K562 (cell line): ENCODE data around the gene TIMM17B. TPM values are rescaled to one million over a fixed set of nuclear protein-coding genes. Genes with fewer than 3 reads are reported as not detected.

Experiments used
- BCL6 ChIP-seq: fragments of 250-450 bp; sonication (Bioruptor Pico); IDR thresholded peaks from 2 replicates; pipeline ENCODE4 v1.4.0; 2020
- CBX3 ChIP-seq, 2 experiments: IDR thresholded peaks; 1 replicate in 1 of 2; 2 replicates in 1 of 2; pipeline ENCODE4 v1.6.1; 2012; ENCODE audit warnings: inconsistent platforms in 2 of 2, low read length in 2 of 2, borderline replicate concordance in 1 of 2, control low read depth in 1 of 2
- CUX1 ChIP-seq: fragments of 200-800 bp; sonication (Bioruptor generic); IDR thresholded peaks from 2 replicates; pipeline ENCODE4 v1.6.1; 2016; ENCODE audit warnings: missing genetic modification characterization, missing compliant biosample characterization
- ETS1 ChIP-seq: conservative IDR thresholded peaks from 2 replicates; pipeline ENCODE4 v1.6.1; 2011; ENCODE audit warnings: low read depth, mild to moderate bottlenecking, low read length; ENCODE audit not compliant: control insufficient read depth
- ETV6 ChIP-seq, 3 experiments: fragments of 150-350 bp in 1 of 3; sonication (generic) in 1 of 3; formaldehyde crosslinking in 1 of 3; IDR thresholded peaks; 2 replicates each; pipeline versions ENCODE4 v1.6.1 to v1.8.0; 2014 to 2022; ENCODE audit warnings: borderline replicate concordance in 2 of 3, low read depth in 2 of 3, antibody characterized with exemption in 1 of 3, low read length in 1 of 3, mild to moderate bottlenecking in 1 of 3, missing genetic modification reagents in 1 of 3
- FOXJ2 ChIP-seq: fragments of 200-800 bp; sonication (Bioruptor generic); IDR thresholded peaks from 2 replicates; pipeline ENCODE4 v1.6.1; 2016; ENCODE audit warnings: missing genetic modification characterization, missing compliant biosample characterization
- HIVEP1 ChIP-seq: fragments of 250-450 bp; sonication (Bioruptor Pico); IDR thresholded peaks from 2 replicates; pipeline ENCODE4 v1.4.0; 2020; ENCODE audit warnings: mild to moderate bottlenecking
- MBD2 ChIP-seq: sonication (generic); IDR thresholded peaks from 2 replicates; pipeline ENCODE4 v1.6.1; 2016; ENCODE audit warnings: low read depth, borderline replicate concordance
- MIER1 ChIP-seq: fragments of 450-650 bp; IDR thresholded peaks from 2 replicates; pipeline ENCODE4 v1.6.1; 2016; ENCODE audit warnings: antibody characterized with exemption, mild to moderate bottlenecking, low read depth
- PHF21A ChIP-seq: fragments of 450-650 bp; IDR thresholded peaks from 2 replicates; pipeline ENCODE4 v1.6.1; 2017; ENCODE audit warnings: low read depth, borderline replicate concordance
- SNIP1 ChIP-seq: fragments of 450-650 bp; IDR thresholded peaks from 2 replicates; pipeline ENCODE4 v1.7.1; 2017; ENCODE audit warnings: low read depth, mild to moderate bottlenecking
- UBTF ChIP-seq, 2 experiments: IDR thresholded peaks; 2 replicates each; pipeline ENCODE4 v1.6.1; 2012; ENCODE audit warnings: improper control_type of control experiment in 2 of 2, low read depth in 2 of 2, low read length in 2 of 2, borderline replicate concordance in 1 of 2
- ZHX1 ChIP-seq: fragments of 150-350 bp; conservative IDR thresholded peaks from 2 replicates; pipeline ENCODE4 v1.6.1; 2014; ENCODE audit warnings: low read length
- ZNF124 ChIP-seq: sonication (generic); formaldehyde crosslinking; IDR thresholded peaks from 2 replicates; pipeline ENCODE4 v1.8.1; 2022; ENCODE audit warnings: missing genetic modification reagents
- ZNF174 ChIP-seq: fragments of 250-450 bp; sonication (Bioruptor Pico); IDR thresholded peaks from 2 replicates; pipeline ENCODE4 v1.4.0; 2020; ENCODE audit warnings: mild to moderate bottlenecking
- polyA plus RNA-seq, 8 experiments: library from polyadenylated mRNA; depleted of rRNA in 4 of 8; stranded (reverse) in 5 of 8; unstranded in 3 of 8; fragments of >200 nt; fragmentation: Nextera tagmentation in 2 of 8; fragmentation: Illumina TruSeq in 1 of 8; extraction: Ambion mirVana in 2 of 8; extraction: Trizol in 1 of 8; gene quantifications; 2 replicates each; pipeline versions ENCODE4 v1.2.1 to v1.2.3, GENCODE V29; 2011 to 2014; ENCODE audit warnings: inconsistent platforms in 1 of 8, missing spikeins in 1 of 8
- total RNA-seq, 7 experiments: library from RNA; depleted of rRNA in 6 of 7; stranded (reverse); fragments of >200 nt in 6 of 7; fragmentation: Illumina TruSeq in 2 of 7; extraction: Trizol in 2 of 7; gene quantifications; 2 replicates each; pipeline versions ENCODE4 v1.2.1 to v1.2.3, GENCODE V29; 2011 to 2021; ENCODE audit warnings: low replicate concordance in 1 of 7

The TIMM17B gene
- total and polyA plus RNA-seq, 9 of the 15 experiments (the other 6 are each of a cell fraction or from before 2014, with no cell fraction given): 9.9 to 184 (median 115) TPM

GRCh38 chrX:48917139-48918001 is 19.8 kb upstream of the TIMM17B start (continued):
- TF ChIP-seq ZHX1 (no peak), ETS1 (no peak), SNIP1 (no peak), UBTF (IDR thresholded peaks at IDR 0.05; ENCODE audit: borderline replicate concordance in 1 of 2, low read depth in 2 of 2, low read length in 2 of 2) (no peak), BCL6 (no peak), CUX1 (CRISPR knock-in tag) (no peak), CBX3 (IDR thresholded peaks at IDR 0.05; ENCODE audit: borderline replicate concordance in 1 of 2, low read length in 2 of 2) (no peak), PHF21A (no peak), ETV6 (IDR thresholded peaks at IDR 0.05; ENCODE audit: borderline replicate concordance in 1 of 2, low read depth in 2 of 2, low read length in 1 of 2) (no peak), ETV6 (CRISPR knock-in tag; IDR thresholded peaks at IDR 0.05; ENCODE audit: borderline replicate concordance) (no peak), HIVEP1 (no peak), FOXJ2 (no peak), MBD2 (no peak), MIER1 (no peak), ZNF124 (CRISPR knock-in tag) (no peak), ZNF174 (CRISPR knock-in tag) (no peak)
